ENCODE results near the gene PXMP4.

The PXMP4 gene

GRCh38 chr20:33673114-33673409 is 47.0 kb downstream of the PXMP4 start:
- no peak for DNase-seq (ENCODE audit: low read depth)
- H3K4me3 ChIP-seq (ENCODE audit: low read depth, low read length) = no peak overlapping the region
- no peak for TF ChIP-seq CTCF (IDR thresholded peaks at IDR 0.05; ENCODE audit: insufficient read depth, low read depth, low read length, missing control alignments)

GRCh38 chr20:33672426-33673113 is 47.5 kb downstream of the PXMP4 start:
- TF ChIP-seq CTCF (IDR thresholded peaks at IDR 0.05; ENCODE audit: insufficient read depth, low read depth, low read length, missing control alignments) = no peak
- H3K4me3 ChIP-seq (ENCODE audit: low read depth, low read length) = no peak overlapping the region
- no peak for DNase-seq (ENCODE audit: low read depth)

GRCh38 chr20:33671573-33672288 is 48.4 kb downstream of the PXMP4 start:
- H3K4me3 ChIP-seq (ENCODE audit: low read depth, low read length) = no peak overlapping the region

GRCh38 chr20:33670715-33671499 is 49.2 kb downstream of the PXMP4 start:
- TF ChIP-seq CTCF (IDR thresholded peaks at IDR 0.05; ENCODE audit: insufficient read depth, low read depth, low read length, missing control alignments) = no peak
- DNase-seq (ENCODE audit: low read depth) = no peak
- H3K4me3 ChIP-seq (ENCODE audit: low read depth, low read length) = no peak overlapping the region

More at GRCh38 chr20:33671573-33672288, 48.4 kb downstream of the PXMP4 start:
- DNase-seq (ENCODE audit: low read depth) = no peak
- no peak for TF ChIP-seq CTCF (IDR thresholded peaks at IDR 0.05; ENCODE audit: insufficient read depth, low read depth, low read length, missing control alignments)

- DNase-seq (ENCODE audit: low read depth) = no peak
- H3K4me3 ChIP-seq (ENCODE audit: low read depth, low read length) = no peak overlapping the region
- no peak for TF ChIP-seq CTCF (IDR thresholded peaks at IDR 0.05; ENCODE audit: insufficient read depth, low read depth, low read length, missing control alignments)
These were observed 50.1 kb downstream of the PXMP4 start for GRCh38 chr20:33669873-33670640.

GRCh38 chr20:33669224-33669623 is 50.9 kb downstream of the PXMP4 start:
- DNase-seq (ENCODE audit: low read depth) = no peak
- TF ChIP-seq CTCF (IDR thresholded peaks at IDR 0.05; ENCODE audit: insufficient read depth, low read depth, low read length, missing control alignments) = no peak
- no peak overlapping the region for H3K4me3 ChIP-seq (ENCODE audit: low read depth, low read length)

Data from GM12865 (cell line).